Omental fat pad (tissue), 4 donors: ENCODE measurements around the gene LYSMD3. TPM values are rescaled to one million over a fixed set of nuclear protein-coding genes. Genes with fewer than 3 reads are reported as not detected.

Experiments used
- ATAC-seq: fragments of 150-250 bp; one replicate; pipeline ENCODE4 v1.9.1; 2016; ENCODE audit warnings: mild to moderate bottlenecking, moderate library complexity; ENCODE audit not compliant: low FRiP score
- DNase-seq: peaks from one replicate; pipeline ENCODE4 v3.0.0-alpha.2; 2019; ENCODE audit warnings: low spot score
- CTCF ChIP-seq, 3 donors: fragments of 450-650 bp; IDR thresholded peaks; one replicate each; pipeline ENCODE4 v1.5.1; 2016 to 2017; ENCODE audit warnings: antibody characterized with exemption in 3 of 3, mild to moderate bottlenecking in 3 of 3, moderate library complexity in 2 of 3
- total RNA-seq, 4 donors: library from RNA; depleted of rRNA; stranded (reverse); fragments of >200 nt; gene quantifications; one replicate each; pipeline ENCODE4 v1.1.0, GENCODE V29; 2016

Gene LYSMD3
- total RNA-seq, 4 donors from 2014 or later, result 13.9 to 19.9 (median 18.1) TPM

DNA sequence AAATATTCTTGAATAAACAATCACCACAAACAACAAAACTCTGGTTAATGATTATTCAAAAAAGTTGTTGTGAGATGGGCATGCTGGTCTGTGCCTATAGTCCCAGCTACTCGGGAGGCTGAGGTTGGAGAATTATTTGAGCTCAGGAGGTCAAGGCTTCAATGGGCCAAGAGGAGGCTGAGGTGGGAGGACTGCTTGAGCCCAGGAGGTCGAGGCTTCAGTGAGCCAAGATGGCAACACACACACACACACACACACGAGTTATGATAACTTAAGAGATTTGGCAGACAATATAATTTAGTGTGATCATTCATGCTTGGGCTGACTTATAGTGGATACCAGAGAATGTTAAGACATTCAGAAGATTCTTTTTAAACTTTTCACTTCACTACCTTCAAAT is 14.9 kb downstream of the LYSMD3 start:
- TF ChIP-seq CTCF (IDR thresholded peaks at IDR 0.05), result no peak
- no peak for ATAC-seq

GRCh38 chr5:90510438-90510837 is 18.9 kb downstream of the LYSMD3 start:
- ATAC-seq, result no peak
- no peak for TF ChIP-seq CTCF (IDR thresholded peaks at IDR 0.05)
- no peak for DNase-seq

More for the DNA sequence above, 14.9 kb downstream of the LYSMD3 start:
- no peak for DNase-seq

GRCh38 chr5:90506221-90506620 is 23.2 kb downstream of the LYSMD3 start:
- DNase-seq, result no peak
- no peak for TF ChIP-seq CTCF (IDR thresholded peaks at IDR 0.05)
- ATAC-seq, result no peak

GRCh38 chr5:90504743-90505142 is 24.6 kb downstream of the LYSMD3 start:
- ATAC-seq, result no peak
- TF ChIP-seq CTCF (IDR thresholded peaks at IDR 0.05), result no peak
- no peak for DNase-seq

DNA sequence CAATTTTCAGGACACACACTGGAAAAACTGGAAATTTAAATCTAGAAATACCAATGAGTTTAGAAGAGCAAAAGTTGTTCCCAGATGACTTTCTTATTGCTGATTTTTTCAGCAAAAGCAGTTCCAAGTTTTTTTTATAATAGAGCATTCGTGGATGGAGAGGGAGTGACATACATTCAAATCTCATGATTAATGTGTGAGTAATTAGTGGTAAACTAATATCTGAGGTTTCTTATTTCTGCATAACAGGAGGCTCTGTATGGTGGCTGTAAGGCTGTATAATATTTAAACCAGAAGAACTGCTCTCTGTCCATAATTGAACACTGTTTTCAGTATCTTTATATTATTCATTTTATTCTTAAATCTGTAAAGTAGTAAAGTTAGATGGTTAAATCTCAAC is 25.8 kb downstream of the LYSMD3 start:
- ATAC-seq (no peak), DNase-seq (no peak)
- TF ChIP-seq CTCF (IDR thresholded peaks at IDR 0.05), result no peak

DNA sequence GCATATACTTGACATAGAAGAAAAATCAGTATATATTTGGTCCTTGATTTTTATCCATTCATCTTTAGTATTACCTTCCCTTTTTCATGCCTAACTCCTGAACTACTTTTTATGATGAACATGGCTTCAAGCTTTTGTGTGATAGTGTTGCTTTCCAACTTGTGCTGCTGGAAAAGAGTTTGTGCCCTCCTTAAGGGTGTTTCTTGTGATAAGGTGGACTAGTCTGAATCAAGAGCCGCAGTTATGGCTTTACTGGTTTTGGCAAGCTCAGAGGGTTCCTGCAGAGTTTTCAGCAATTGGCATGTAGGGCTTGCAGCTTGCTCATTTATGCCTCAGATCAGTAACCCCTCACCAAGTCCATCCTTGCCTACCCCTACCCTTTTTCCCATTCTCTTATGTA is 34.2 kb downstream of the LYSMD3 start:
- ATAC-seq (no peak), DNase-seq (no peak)
- TF ChIP-seq CTCF (IDR thresholded peaks at IDR 0.05), result no peak

GRCh38 chr5:90494043-90494442 is 35.3 kb downstream of the LYSMD3 start:
- DNase-seq (no peak), ATAC-seq (no peak)
- TF ChIP-seq CTCF (IDR thresholded peaks at IDR 0.05), result no peak
